Urothelium cell line (cell line): ENCODE data around the gene TDRD9.

ENCODE experiments used
- DNase-seq: peaks from one replicate; pipeline ENCODE4 v3.0.0; 2011; ENCODE audit warnings: low spot score, mixed read lengths
- FAIRE-seq: peaks from 2 replicates; lab custom pipeline; 2011; peaks lifted over from hg19 to GRCh38; lab: Jason Lieb, UNC

The TDRD9 gene

GRCh38 chr14:104087505-104087904 is 159.2 kb downstream of the TDRD9 start:
- DNase-seq (no peak), FAIRE-seq (no peak)

- DNase-seq (no peak), FAIRE-seq (no peak)
Measured at GRCh38 chr14:104087981-104088850, 160.0 kb downstream of the TDRD9 start.

- FAIRE-seq (no peak), DNase-seq (no peak)
Measured at GRCh38 chr14:104090071-104090748, 162.0 kb downstream of the TDRD9 start.

GRCh38 chr14:104091061-104091926 is 163.0 kb downstream of the TDRD9 start:
- FAIRE-seq (no peak), DNase-seq (no peak)

GRCh38 chr14:104091927-104092771 is 163.9 kb downstream of the TDRD9 start:
- DNase-seq: no peak
- FAIRE-seq: no peak

GRCh38 chr14:104092931-104093365 is 164.7 kb downstream of the TDRD9 start:
- DNase-seq (no peak), FAIRE-seq (no peak)

GRCh38 chr14:104093366-104094055 is 165.3 kb downstream of the TDRD9 start:
- no peak for FAIRE-seq

GRCh38 chr14:104094056-104094708 is 165.9 kb downstream of the TDRD9 start:
- FAIRE-seq: no peak
- no peak for DNase-seq

More at GRCh38 chr14:104093366-104094055, 165.3 kb downstream of the TDRD9 start:
- DNase-seq: no peak

- DNase-seq (peak; percentile 76), FAIRE-seq (no peak)
Measured at GRCh38 chr14:104094709-104095425, 166.6 kb downstream of the TDRD9 start.

- DNase-seq: no peak
- FAIRE-seq: no peak
Measured at GRCh38 chr14:104095426-104096310, 167.4 kb downstream of the TDRD9 start.

GRCh38 chr14:104096318-104096717 is 168.1 kb downstream of the TDRD9 start:
- DNase-seq: no peak
- no peak for FAIRE-seq

GRCh38 chr14:104096751-104097700 is 168.8 kb downstream of the TDRD9 start:
- FAIRE-seq (no peak), DNase-seq (no peak)

GRCh38 chr14:104098272-104099095 is 170.2 kb downstream of the TDRD9 start:
- FAIRE-seq (no peak), DNase-seq (no peak)

GRCh38 chr14:104099096-104100041 is 171.1 kb downstream of the TDRD9 start:
- no peak for FAIRE-seq

More at GRCh38 chr14:104099096-104100041, 171.1 kb downstream of the TDRD9 start:
- DNase-seq: no peak
